ENCODE data around the gene OR6C76.

Gene OR6C76

DNA sequence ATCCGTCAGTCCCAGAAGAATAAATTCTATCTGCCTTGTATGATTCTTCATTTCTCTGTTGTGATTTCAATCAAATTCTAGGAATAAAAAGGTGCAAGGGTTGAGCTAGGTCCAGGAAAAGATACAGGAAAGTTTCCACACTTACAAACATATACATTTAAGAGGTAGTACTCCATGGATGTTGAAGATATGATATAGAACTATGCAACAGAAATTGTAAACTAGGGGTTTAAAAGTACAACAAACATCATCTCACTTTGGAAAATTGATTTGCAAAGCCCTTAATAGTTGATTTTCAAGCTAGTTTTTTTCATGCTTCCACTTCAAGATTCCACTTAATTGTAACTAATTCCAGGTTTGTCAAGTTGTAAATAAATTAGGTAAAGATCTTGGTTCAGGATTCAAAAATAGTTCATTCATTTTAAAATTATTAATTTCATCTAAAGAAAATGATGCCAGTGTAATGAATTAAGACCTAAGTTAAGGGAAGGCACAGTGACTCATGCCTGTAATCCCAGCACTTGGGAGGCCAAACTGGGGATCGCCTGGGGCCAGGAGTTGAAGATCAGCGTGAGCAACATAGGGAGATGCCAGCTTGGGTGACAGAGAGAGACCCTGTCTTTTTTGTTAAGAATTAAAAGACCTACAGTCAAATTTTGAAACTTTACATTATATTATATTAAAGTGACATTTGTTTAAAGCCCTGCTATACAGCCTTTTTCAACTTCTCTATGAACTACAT lies 44.2 kb downstream of the OR6C76 start, which contains the start of gene OR6C70:
TSS of gene OR6C70 (minus strand) at position 51 of the 742 bp plus-strand sequence. CDS start at position 51, 0 bp downstream.
- no peak for DNase-seq

- no peak for DNase-seq
Observed at GRCh38 chr12:55472264-55472663, 46.2 kb downstream of the OR6C76 start.

Measured in NCI-H345 (cell line).